Colonic mucosa (tissue), 4 donors: Measurements from ENCODE around the gene FGGY. TPM values are rescaled to one million over a fixed set of nuclear protein-coding genes. Genes with fewer than 3 reads are reported as not detected.

Source experiments
- DNase-seq: peaks from one replicate; pipeline ENCODE4 v3.0.0-alpha.2; 2020
- H3K27ac ChIP-seq: fragments of 200-600 bp; one replicate; pipeline ENCODE4 v1.8.0; 2021
- H3K27me3 ChIP-seq: fragments of 200-600 bp; one replicate; pipeline ENCODE4 v1.8.0; 2021
- H3K36me3 ChIP-seq: fragments of 200-600 bp; one replicate; pipeline ENCODE4 v1.8.0; 2021
- H3K4me1 ChIP-seq: fragments of 200-600 bp; one replicate; pipeline ENCODE4 v1.8.0; 2021; ENCODE audit warnings: mild to moderate bottlenecking
- H3K4me3 ChIP-seq: fragments of 200-600 bp; one replicate; pipeline ENCODE4 v1.8.0; 2021
- H3K9ac ChIP-seq, 2 donors: one replicate each; pipeline ENCODE4 v1.7.0; 2013; ENCODE audit warnings: control low read depth in 2 of 2, low read depth in 2 of 2, low read length in 2 of 2
- H3K9me3 ChIP-seq: fragments of 200-600 bp; one replicate; pipeline ENCODE4 v1.8.0; 2021
- intact Hi-C: fragments of 100-400 bp; cut with DNase I; formaldehyde crosslinking; loops from one replicate; pipeline ENCODE4 v1.14.1; 2022
- total RNA-seq, 2 donors: library from RNA; stranded (reverse); fragmentation: NEBNext Ultra II Directional in 1 of 2; extraction: Animal tissue kit (Norgen Biotek cat#: 25700) in 1 of 2; gene quantifications; one replicate each; pipeline ENCODE4 v1.2.1, GENCODE V29; 2021
- TF ChIP-seq, protein P1 (sequence below): fragments of 200-600 bp; IDR thresholded peaks from one replicate; pipeline ENCODE4 v1.8.0; 2022; ENCODE audit warnings: antibody characterized with exemption, mild to moderate bottlenecking
- donor health status: healthy.
- donor health status: DM: no; HTN: no; CAD: no.
- donor health status: DM: no; HTN: no; CAD: no.

The FGGY gene
- total RNA-seq, 2 donors from 2014 or later = 12.5 to 19.5 TPM

DNA sequence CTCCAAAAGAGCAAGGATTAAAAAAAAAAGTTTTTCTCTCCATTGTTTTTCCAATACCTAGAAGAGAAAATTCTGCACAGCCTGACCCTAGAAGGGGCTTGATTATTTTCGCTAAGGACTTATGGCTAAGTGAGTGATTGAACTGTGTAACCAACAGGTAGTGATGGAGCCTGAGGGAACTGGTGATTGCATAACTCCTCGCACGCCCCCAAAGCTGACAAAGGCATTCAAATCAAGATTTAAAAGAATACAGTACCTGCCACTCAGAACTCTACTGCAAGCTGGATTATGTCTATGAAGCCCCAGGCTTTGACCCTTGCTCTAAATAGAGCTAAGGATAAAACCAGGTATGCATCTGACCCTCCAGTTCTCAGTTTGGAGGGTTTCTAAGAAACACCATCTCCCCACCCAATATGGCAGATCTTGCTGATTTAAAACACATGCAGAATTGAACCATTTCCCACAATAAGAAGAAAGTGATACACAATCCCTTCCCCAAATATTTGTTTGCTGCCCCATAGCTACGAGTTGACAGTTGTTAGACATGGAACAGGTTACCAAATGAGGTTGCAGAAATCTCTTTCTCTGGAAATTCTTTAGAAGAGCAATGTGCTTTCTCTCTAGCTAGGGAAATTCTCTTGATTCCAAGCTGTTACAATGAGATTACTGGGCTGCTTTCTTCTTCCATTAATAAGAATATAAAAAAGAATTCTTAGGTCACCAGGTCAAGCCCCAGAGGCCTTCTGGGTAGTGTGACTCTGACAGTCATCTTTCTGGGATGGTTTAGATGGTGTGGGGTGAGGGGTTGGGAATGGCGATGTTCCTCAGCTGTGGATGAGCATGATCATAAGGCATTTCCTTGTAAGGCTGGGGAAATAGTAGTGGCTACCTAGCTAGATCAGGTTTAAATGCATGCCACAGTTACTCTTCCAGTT is 35.1 kb downstream of the FGGY start:
- Histone ChIP-seq H3K9ac (no peak overlapping the region), H3K36me3 (no peaks in the 10 kb centered on the region), H3K4me1 (no peaks in the 10 kb centered on the region), H3K27ac (no peak overlapping the region), H3K4me3 (no peak overlapping the region), H3K9me3 (no peaks in the 10 kb centered on the region), H3K27me3 (no peaks in the 10 kb centered on the region)
- TF ChIP-seq, protein P1, sequence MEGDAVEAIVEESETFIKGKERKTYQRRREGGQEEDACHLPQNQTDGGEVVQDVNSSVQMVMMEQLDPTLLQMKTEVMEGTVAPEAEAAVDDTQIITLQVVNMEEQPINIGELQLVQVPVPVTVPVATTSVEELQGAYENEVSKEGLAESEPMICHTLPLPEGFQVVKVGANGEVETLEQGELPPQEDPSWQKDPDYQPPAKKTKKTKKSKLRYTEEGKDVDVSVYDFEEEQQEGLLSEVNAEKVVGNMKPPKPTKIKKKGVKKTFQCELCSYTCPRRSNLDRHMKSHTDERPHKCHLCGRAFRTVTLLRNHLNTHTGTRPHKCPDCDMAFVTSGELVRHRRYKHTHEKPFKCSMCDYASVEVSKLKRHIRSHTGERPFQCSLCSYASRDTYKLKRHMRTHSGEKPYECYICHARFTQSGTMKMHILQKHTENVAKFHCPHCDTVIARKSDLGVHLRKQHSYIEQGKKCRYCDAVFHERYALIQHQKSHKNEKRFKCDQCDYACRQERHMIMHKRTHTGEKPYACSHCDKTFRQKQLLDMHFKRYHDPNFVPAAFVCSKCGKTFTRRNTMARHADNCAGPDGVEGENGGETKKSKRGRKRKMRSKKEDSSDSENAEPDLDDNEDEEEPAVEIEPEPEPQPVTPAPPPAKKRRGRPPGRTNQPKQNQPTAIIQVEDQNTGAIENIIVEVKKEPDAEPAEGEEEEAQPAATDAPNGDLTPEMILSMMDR = no peak
- intact Hi-C loops = no loop called here
- DNase-seq = no peak

DNA sequence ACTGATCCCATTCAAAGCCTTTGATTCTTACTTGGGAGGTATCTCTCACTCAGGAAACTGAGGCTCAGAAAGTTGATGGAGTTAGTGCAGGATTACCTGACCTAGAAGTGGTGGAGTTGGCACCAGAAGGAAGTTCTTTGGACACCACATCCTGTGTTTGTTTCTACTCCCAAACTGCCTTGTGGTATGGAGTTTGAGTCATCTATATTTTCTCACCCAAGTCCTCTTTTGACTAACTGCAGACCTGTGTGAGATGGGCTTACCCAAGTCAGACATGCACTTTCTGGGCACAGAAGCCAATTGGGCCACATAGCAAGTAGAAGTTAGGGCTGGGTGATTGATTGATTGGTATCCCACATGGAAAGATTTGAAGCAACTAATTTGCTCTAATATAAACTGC is 36.1 kb downstream of the FGGY start:
- TF ChIP-seq, protein P1 = no peak
- Histone ChIP-seq H3K27ac (no peak overlapping the region), H3K4me3 (no peak overlapping the region), H3K27me3 (no peaks in the 10 kb centered on the region), H3K9me3 (no peaks in the 10 kb centered on the region), H3K9ac (no peak overlapping the region), H3K4me1 (no peaks in the 10 kb centered on the region), H3K36me3 (no peaks in the 10 kb centered on the region)
- no peak for DNase-seq
- intact Hi-C loops = no loop called here

DNA sequence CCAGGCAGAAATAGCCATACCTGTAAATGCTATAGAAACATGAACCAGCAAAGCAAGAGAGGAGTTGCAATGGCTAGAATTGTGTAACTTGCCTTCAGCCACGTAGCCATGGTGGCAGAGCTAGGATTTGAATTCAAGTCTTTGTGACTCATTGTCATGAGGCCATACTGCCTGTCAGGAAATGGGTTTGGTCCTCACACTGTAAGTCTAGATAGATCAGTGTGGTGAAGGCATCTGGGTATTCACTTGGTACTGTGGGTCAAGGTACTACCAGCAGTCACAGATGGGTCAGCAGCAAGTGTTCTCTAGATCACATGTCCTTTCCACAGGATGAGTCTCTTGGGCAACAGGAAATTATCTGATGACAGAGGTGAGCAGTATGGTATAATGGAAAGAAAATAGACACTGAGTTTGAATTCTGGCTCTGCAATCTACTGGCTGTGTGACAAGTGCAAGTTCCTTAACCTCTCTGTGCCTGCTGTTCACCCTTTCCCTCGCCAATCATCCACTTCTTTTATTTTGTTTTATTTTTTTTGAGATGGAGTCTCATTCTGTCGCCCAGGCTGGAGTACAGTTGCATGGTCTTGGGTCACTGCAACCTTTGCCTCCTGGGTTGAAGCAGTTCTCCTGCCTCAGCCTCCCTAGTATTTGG is 36.9 kb downstream of the FGGY start:
- Histone ChIP-seq H3K4me1 (no peaks in the 10 kb centered on the region), H3K27ac (no peak overlapping the region), H3K4me3 (no peak overlapping the region), H3K36me3 (no peaks in the 10 kb centered on the region), H3K9me3 (no peaks in the 10 kb centered on the region), H3K9ac (no peak overlapping the region), H3K27me3 (no peaks in the 10 kb centered on the region)
- TF ChIP-seq, protein P1 = no peak
- intact Hi-C loops = no loop called here
- no peak for DNase-seq

DNA sequence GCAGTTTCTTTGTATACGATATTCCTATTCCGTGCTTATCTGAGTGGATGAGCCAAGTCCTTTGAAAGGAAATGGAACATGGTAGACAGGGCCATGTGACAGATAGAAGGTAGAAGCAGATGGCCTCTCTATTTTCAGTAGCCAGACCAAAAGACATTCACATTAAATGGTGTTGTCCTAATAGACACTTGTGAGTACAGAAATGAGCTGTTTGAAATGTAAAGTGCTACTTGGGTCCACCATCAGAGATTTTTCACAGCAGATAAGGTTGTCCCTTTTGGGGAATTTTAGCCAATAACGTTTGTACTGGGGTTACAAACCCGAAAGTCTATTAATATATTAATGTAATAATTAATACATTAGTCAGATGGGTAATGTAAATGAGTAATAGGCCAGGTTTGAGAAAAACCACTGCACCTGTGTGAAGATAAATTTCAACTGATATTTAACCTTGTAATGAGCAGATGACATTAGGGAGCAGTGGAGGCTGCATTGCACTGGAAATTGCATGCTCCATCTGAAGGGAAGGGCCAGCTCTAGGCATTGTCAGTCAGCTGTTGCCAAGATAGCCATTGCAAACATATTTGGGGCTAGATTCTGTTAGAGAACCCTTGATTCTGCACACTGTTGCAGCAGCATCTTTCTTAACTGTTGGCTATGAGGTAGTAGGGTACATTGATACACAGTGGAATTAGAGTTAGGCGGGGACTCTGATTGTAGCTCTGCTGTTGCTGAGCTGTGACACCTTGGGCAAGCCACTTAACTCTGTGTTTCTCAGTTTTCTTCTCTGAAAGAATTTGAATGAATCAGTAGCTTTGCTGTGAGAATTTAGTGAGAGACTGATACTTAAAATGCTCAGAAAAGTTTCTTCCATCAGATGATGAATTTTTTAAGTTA is 43.8 kb downstream of the FGGY start:
- intact Hi-C loops = no loop called here
- DNase-seq = no peak
- H3K9ac ChIP-seq = no peak overlapping the region

More for the DNA sequence above, 43.8 kb downstream of the FGGY start:
- H3K27ac ChIP-seq = no peak overlapping the region
- H3K4me3 ChIP-seq = no peak overlapping the region
- H3K36me3 ChIP-seq = no peaks in the 10 kb centered on the region
- TF ChIP-seq, protein P1 = no peak
- H3K9me3 ChIP-seq = no peaks in the 10 kb centered on the region
- no peaks in the 10 kb centered on the region for H3K4me1 ChIP-seq
- H3K27me3 ChIP-seq = no peaks in the 10 kb centered on the region
